Measurements from ENCODE around the gene SLC22A23. TPM values are rescaled to one million over a fixed set of nuclear protein-coding genes. Genes with fewer than 3 reads are reported as not detected.

SLC22A23 gene
- total and polyA plus RNA-seq, 2 experiments from 2014 or later = 2.4 to 7.3 TPM

- Histone ChIP-seq H3K9ac (no peak overlapping the region), H3K79me2 (ENCODE audit: insufficient read depth) (no peaks in the 10 kb centered on the region), H3K4me3 (no peak overlapping the region), H3K27ac (no peak overlapping the region), H3K9me2 (ENCODE audit: insufficient read depth) (no peaks in the 10 kb centered on the region), H3K9me3 (ENCODE audit: low read depth) (no peaks in the 10 kb centered on the region), H4K20me1 (ENCODE audit: insufficient read depth) (no peaks in the 10 kb centered on the region), H3K36me3 (ENCODE audit: low read depth) (no peaks in the 10 kb centered on the region), H2AFZ (peak overlapping the region; percentile 67), H3K4me1 (ENCODE audit: insufficient read depth) (peaks cover 18% of the 10 kb centered on the region), H3K27me3 (replicated peaks; ENCODE audit: insufficient read depth) (no peaks in the 10 kb centered on the region), H3F3A (ENCODE audit: insufficient read depth) (peaks cover 16% of the 10 kb centered on the region), H3K4me2 (ENCODE audit: unreplicated experiment) (no peak overlapping the region)
- DNase-seq = peak; percentile 84
- 38 to 39% methylated on average over 20 of the region's 20 CpGs for WGBS, 2 experiments (ENCODE audit: low coverage in 1 of 2, low lambda C conversion rate in 2 of 2, missing lambda C conversion rate in 2 of 2)
- in situ Hi-C loops (cut with MboI) = loop anchor here (5.0 kb wide), 1 partner anchor 129 kb away; no protein-coding TSS in a partner anchor
- TF ChIP-seq EZH2phosphoT487 (IDR thresholded peaks at IDR 0.05; ENCODE audit: insufficient read depth, low read depth) = no peak
- TF ChIP-seq EZH2 (IDR thresholded peaks at IDR 0.05; ENCODE audit: insufficient read depth, poor library complexity, severe bottlenecking) = no peak
These were observed 205.2 kb downstream of the SLC22A23 start for GRCh38 chr6:3251462-3252314.

GRCh38 chr6:3250231-3250675, 206.6 kb downstream of the SLC22A23 start:
- Histone ChIP-seq H3K27me3 (replicated peaks; ENCODE audit: insufficient read depth) (no peaks in the 10 kb centered on the region), H3K4me1 (ENCODE audit: insufficient read depth) (peaks cover 18% of the 10 kb centered on the region), H3F3A (ENCODE audit: insufficient read depth) (peaks cover 16% of the 10 kb centered on the region), H3K9me2 (ENCODE audit: insufficient read depth) (no peaks in the 10 kb centered on the region), H3K4me2 (ENCODE audit: unreplicated experiment) (no peak overlapping the region), H3K36me3 (ENCODE audit: low read depth) (no peaks in the 10 kb centered on the region), H3K79me2 (ENCODE audit: insufficient read depth) (no peaks in the 10 kb centered on the region), H3K9me3 (ENCODE audit: low read depth) (no peaks in the 10 kb centered on the region), H2AFZ (no peak overlapping the region), H3K27ac (no peak overlapping the region), H3K9ac (no peak overlapping the region), H3K4me3 (no peak overlapping the region), H4K20me1 (ENCODE audit: insufficient read depth) (no peaks in the 10 kb centered on the region)
- no peak for DNase-seq
- 64 to 73% methylated on average over 9 of the region's 9 CpGs for WGBS, 2 experiments (ENCODE audit: low coverage in 1 of 2, low lambda C conversion rate in 2 of 2, missing lambda C conversion rate in 2 of 2)
- in situ Hi-C loops (cut with MboI) = loop anchor here (5.0 kb wide), 1 partner anchor 128 kb away; no protein-coding TSS in a partner anchor
- no peak for TF ChIP-seq EZH2phosphoT487 (IDR thresholded peaks at IDR 0.05; ENCODE audit: insufficient read depth, low read depth)
- TF ChIP-seq EZH2 (IDR thresholded peaks at IDR 0.05; ENCODE audit: insufficient read depth, poor library complexity, severe bottlenecking) = no peak

DNA sequence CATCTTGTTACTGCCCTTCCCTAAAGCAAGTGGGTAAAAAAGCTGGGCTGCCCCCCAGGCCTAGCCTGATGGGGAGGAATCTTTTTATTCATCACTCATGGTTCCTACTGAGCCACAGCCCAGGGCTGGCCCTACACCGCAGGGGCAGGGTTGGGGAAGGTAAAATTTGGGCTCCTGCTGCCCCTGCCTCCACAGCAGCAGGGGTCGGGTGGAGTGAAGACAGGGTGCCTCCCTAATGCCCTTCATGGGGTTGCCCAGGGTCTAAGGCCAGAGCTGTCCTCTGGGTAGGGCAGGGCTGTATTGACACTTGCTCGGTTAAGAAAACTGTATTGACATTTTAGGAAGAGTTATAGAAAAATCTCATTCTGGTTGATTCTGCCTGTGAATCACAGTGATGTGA, 207.0 kb downstream of the SLC22A23 start:
- DNase-seq = no peak
- no peaks in the 10 kb centered on the region for H3K9me3 ChIP-seq (ENCODE audit: low read depth)
- no peak overlapping the region for H3K4me2 ChIP-seq (ENCODE audit: unreplicated experiment)
- H3K27me3 ChIP-seq (replicated peaks; ENCODE audit: insufficient read depth) = no peaks in the 10 kb centered on the region
- no peak overlapping the region for H3K27ac ChIP-seq
- no peaks in the 10 kb centered on the region for H3K9me2 ChIP-seq (ENCODE audit: insufficient read depth)
- WGBS, 2 experiments (ENCODE audit: low coverage in 1 of 2, low lambda C conversion rate in 2 of 2, missing lambda C conversion rate in 2 of 2) = 69 to 76% methylated on average over 3 of the region's 3 CpGs
- H2AFZ ChIP-seq = no peak overlapping the region
- peaks cover 16% of the 10 kb centered on the region for H3F3A ChIP-seq (ENCODE audit: insufficient read depth)
- no peaks in the 10 kb centered on the region for H3K36me3 ChIP-seq (ENCODE audit: low read depth)
- H3K4me3 ChIP-seq = no peak overlapping the region
- H4K20me1 ChIP-seq (ENCODE audit: insufficient read depth) = no peaks in the 10 kb centered on the region
- no peaks in the 10 kb centered on the region for H3K79me2 ChIP-seq (ENCODE audit: insufficient read depth)
- in situ Hi-C loops (cut with MboI) = loop anchor here (5.0 kb wide), 1 partner anchor 128 kb away; no protein-coding TSS in a partner anchor
- no peak for TF ChIP-seq EZH2 (IDR thresholded peaks at IDR 0.05; ENCODE audit: insufficient read depth, poor library complexity, severe bottlenecking)
- H3K4me1 ChIP-seq (ENCODE audit: insufficient read depth) = peaks cover 18% of the 10 kb centered on the region
- H3K9ac ChIP-seq = no peak overlapping the region

DNA sequence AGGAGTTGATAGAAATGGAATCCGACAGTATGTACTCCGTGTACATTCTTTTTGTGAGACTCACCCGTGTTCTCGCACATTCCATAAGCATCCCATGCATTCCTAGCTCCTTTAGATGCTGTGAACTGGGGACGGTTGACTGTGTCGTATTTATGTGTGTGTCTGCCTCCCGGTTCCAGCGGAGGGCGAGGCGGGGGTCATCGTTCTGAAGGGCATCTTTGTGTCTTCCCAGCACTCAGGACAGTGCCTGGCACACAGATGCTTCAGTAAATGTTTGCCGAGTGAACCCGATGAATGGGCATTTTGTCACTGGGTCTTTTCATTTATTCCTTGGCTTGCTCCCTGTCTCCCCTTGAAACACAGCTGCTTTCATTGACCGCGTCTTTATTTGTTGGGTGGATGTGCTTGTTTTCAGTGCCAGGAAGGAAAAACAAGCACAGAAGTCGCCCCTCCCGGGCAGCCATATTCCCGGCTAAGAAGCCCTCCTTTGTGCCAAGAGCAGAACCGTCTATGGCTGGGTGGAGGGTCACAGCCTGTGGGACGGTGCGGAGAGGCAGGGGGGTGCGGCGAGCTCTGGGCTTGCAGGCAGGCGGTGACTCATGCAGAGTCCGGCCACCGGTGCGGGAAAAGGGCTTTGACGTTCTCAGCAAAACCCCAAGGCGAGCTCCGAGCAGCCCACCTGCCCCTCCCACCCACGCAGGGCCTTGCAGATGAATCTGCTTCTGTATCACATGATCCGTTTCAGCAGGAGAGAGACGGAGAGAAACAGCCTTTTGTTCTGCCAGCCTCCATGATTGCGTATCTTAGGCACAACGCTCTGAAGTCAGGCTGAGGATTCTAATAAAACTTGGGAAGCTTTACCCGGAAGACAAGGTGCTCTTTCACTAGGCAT, 209.3 kb downstream of the SLC22A23 start:
- Histone ChIP-seq H3K9ac (peak overlapping the region; percentile 79), H3K27ac (peak overlapping the region; percentile 86), H2AFZ (peak overlapping the region; percentile 88), H3K79me2 (ENCODE audit: insufficient read depth) (no peaks in the 10 kb centered on the region), H3K4me2 (ENCODE audit: unreplicated experiment) (peak overlapping the region; percentile 91), H3K4me1 (ENCODE audit: insufficient read depth) (peaks cover 18% of the 10 kb centered on the region), H4K20me1 (ENCODE audit: insufficient read depth) (no peaks in the 10 kb centered on the region), H3K4me3 (peak overlapping the region; percentile 65), H3K27me3 (replicated peaks; ENCODE audit: insufficient read depth) (no peaks in the 10 kb centered on the region), H3K9me2 (ENCODE audit: insufficient read depth) (no peaks in the 10 kb centered on the region), H3K9me3 (ENCODE audit: low read depth) (no peaks in the 10 kb centered on the region), H3F3A (ENCODE audit: insufficient read depth) (peaks cover 16% of the 10 kb centered on the region), H3K36me3 (ENCODE audit: low read depth) (no peaks in the 10 kb centered on the region)
- 6 to 10% methylated on average over 36 of the region's 36 CpGs for WGBS, 2 experiments (ENCODE audit: low coverage in 1 of 2, low lambda C conversion rate in 2 of 2, missing lambda C conversion rate in 2 of 2)
- in situ Hi-C loops (cut with MboI) = no loop called here
- no peak for TF ChIP-seq EZH2phosphoT487 (IDR thresholded peaks at IDR 0.05; ENCODE audit: insufficient read depth, low read depth)
- TF ChIP-seq EZH2 (IDR thresholded peaks at IDR 0.05; ENCODE audit: insufficient read depth, poor library complexity, severe bottlenecking) = no peak
- DNase-seq = peak; percentile 91
